Urothelium cell line (cell line): ENCODE results near the gene EDC3.

Experiments used
- DNase-seq: peaks from one replicate; pipeline ENCODE4 v3.0.0; 2011; ENCODE audit warnings: low spot score, mixed read lengths
- FAIRE-seq: peaks from 2 replicates; lab custom pipeline; 2011; peaks lifted over from hg19 to GRCh38; lab: Jason Lieb, UNC

EDC3 gene

DNA sequence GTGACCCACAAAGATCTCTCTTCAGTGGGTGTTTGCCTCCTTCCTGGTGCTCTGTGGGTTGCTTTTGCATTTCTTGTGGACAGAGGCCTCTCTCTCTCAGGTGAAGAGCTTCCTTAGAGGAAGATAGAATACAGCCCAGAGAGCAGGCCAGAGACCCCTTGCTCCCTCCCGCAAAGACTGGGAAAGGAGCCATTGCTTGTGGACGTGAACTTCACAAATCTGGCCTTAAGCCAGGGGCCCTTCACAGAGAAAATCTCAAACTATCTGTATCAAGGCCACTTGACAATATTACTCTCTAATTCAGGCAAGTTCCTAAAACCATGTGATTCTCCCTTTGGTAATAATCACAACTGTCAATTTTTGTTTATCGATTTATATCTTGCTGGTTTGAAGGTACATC is 110.6 kb downstream of the EDC3 start:
- DNase-seq (no peak), FAIRE-seq (no peak)

DNA sequence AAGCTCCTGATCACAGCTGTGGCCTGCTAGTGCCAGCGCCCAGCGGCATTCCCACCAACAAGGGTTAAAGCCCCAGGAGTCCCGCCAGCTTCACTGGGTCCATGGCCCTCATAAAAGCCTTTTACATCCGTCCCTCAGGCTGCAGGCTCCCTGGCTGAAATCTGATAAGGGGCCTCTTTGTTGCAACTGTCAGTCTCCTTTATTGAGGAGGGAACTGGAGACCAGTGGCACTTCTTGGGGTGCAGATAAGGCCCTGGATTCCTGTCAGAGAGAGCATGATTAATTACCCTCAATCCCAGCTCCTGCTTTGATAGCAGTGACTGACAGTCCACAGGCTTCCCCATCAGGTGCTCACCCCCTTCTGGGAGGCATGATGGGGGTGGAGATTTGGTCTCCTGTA is 111.0 kb downstream of the EDC3 start:
- FAIRE-seq (no peak), DNase-seq (no peak)

DNA sequence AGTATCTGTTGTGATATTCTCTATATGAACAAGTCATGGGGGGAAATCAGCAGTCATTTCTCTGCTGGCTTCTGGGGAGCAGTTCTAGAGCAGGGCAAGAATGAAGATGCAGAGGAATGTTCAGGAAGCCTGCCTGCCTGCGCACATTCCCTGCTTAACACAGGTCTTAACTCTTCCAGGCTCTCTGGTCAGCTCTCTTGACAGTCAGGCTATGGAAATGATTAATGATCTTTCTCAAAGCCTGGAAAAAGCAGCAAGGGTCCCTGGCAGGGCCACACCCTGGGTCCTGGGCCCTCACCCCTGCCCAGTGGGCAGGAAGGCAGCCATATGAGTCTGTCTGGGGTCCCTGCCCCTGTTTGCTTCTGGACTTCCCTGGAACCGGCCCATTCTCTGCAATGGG is 111.6 kb downstream of the EDC3 start:
- FAIRE-seq = no peak
- DNase-seq = no peak
